Cerebellar nuclear complex (tissue), 1 donor: ENCODE data around the gene HSPB8.

ENCODE experiments used
- DNase-seq, 2 experiments: peaks; one replicate each; lab custom pipeline; 2025; lab: John Stamatoyannopoulos, UW

HSPB8 gene

GRCh38 chr12:119171291-119171690, 7.4 kb upstream of the HSPB8 start:
- DNase-seq = no peak

GRCh38 chr12:119171691-119172425, 6.9 kb upstream of the HSPB8 start:
- DNase-seq = no peak

GRCh38 chr12:119175081-119175480, 3.6 kb upstream of the HSPB8 start:
- no peak for DNase-seq

- no peak for DNase-seq
Measured at GRCh38 chr12:119176267-119177055, 2.3 kb upstream of the HSPB8 start.

GRCh38 chr12:119177056-119177325, 1.7 kb upstream of the HSPB8 start:
- DNase-seq = no peak

GRCh38 chr12:119177724-119178380, 879 bp upstream of the HSPB8 start:
- DNase-seq = no peak

- no peak for DNase-seq
Measured at GRCh38 chr12:119179335-119180021, 747 bp downstream of the HSPB8 start.

GRCh38 chr12:119180380-119181040, 1.8 kb downstream of the HSPB8 start:
- no peak for DNase-seq

GRCh38 chr12:119181202-119181601, 2.5 kb downstream of the HSPB8 start:
- no peak for DNase-seq

- DNase-seq = no peak
Measured at GRCh38 chr12:119181944-119182343, 3.2 kb downstream of the HSPB8 start.

- no peak for DNase-seq
Measured at GRCh38 chr12:119182701-119183493, 4.2 kb downstream of the HSPB8 start.

- no peak for DNase-seq
Measured at GRCh38 chr12:119183942-119184695, 5.4 kb downstream of the HSPB8 start.

- DNase-seq = no peak
Measured at GRCh38 chr12:119195256-119195655, 16.5 kb downstream of the HSPB8 start.

- DNase-seq = no peak
Measured at GRCh38 chr12:119198440-119198839, 19.7 kb downstream of the HSPB8 start.

- no peak for DNase-seq
Measured at GRCh38 chr12:119200601-119201000, 21.9 kb downstream of the HSPB8 start.

- DNase-seq = no peak
Measured at GRCh38 chr12:119201789-119202543, 23.2 kb downstream of the HSPB8 start.

- DNase-seq = no peak
Measured at GRCh38 chr12:119202544-119202943, 23.8 kb downstream of the HSPB8 start.

- no peak for DNase-seq
Measured at GRCh38 chr12:119204131-119204530, 25.4 kb downstream of the HSPB8 start.

GRCh38 chr12:119204671-119205285, 26.0 kb downstream of the HSPB8 start:
- no peak for DNase-seq
